Large intestine (tissue), 3 donors: Measurements from ENCODE around the gene LAPTM5. TPM values are rescaled to one million over a fixed set of nuclear protein-coding genes. Genes with fewer than 3 reads are reported as not detected.

Source experiments
- DNase-seq, 2 donors: peaks; one replicate each; pipeline versions ENCODE4 v3.0.0 to v3.0.0-alpha.2; 2013
- H3K27ac ChIP-seq: one replicate; pipeline ENCODE4 v1.5.1; 2013; ENCODE audit warnings: low read length
- H3K27me3 ChIP-seq: 2 replicates; pipeline ENCODE4 v1.6.1; 2013; ENCODE audit warnings: low read length; ENCODE audit not compliant: control insufficient read depth, insufficient read depth
- H3K36me3 ChIP-seq: 2 replicates; pipeline ENCODE4 v1.6.1; 2013; ENCODE audit warnings: low read length; ENCODE audit not compliant: control insufficient read depth, insufficient read depth
- H3K4me1 ChIP-seq: one replicate; pipeline ENCODE4 v1.6.1; 2013; ENCODE audit warnings: low read length; ENCODE audit not compliant: control insufficient read depth, insufficient read depth
- H3K4me3 ChIP-seq: one replicate; pipeline ENCODE4 v1.5.1; 2013; ENCODE audit warnings: low read length
- H3K9me3 ChIP-seq: one replicate; pipeline ENCODE4 v1.6.1; 2013; ENCODE audit warnings: mild to moderate bottlenecking, low read depth, low read length, moderate library complexity; ENCODE audit not compliant: control insufficient read depth
- WGBS: methylation state at CpG from one replicate; pipeline ENCODE4 v1.1.5; 2013; ENCODE audit warnings: low lambda C conversion rate; ENCODE audit not compliant: insufficient coverage; 5-methylcytosine and 5-hydroxymethylcytosine counted together
- polyA plus RNA-seq: library from polyadenylated mRNA; unstranded; fragments of 120-200 nt; gene quantifications from one replicate; pipeline ENCODE4 v1.2.1, GENCODE V29; 2013

LAPTM5 gene
- polyA plus RNA-seq, 1 donor, result 39.9 TPM

GRCh38 chr1:30748699-30749401 lies 8.7 kb downstream of the LAPTM5 start:
- DNase-seq, result peak in 1 of 2 donors; percentile 46
- Histone ChIP-seq H3K27ac (peak overlapping the region; percentile 57), H3K4me1 (peaks cover 68% of the 10 kb centered on the region), H3K4me3 (no peak overlapping the region), H3K36me3 (no peaks in the 10 kb centered on the region), H3K9me3 (no peaks in the 10 kb centered on the region), H3K27me3 (no peaks in the 10 kb centered on the region)
- WGBS, result no CpG with 5 or more reads among the region's 16 CpGs

- Histone ChIP-seq H3K4me1 (peaks cover 68% of the 10 kb centered on the region), H3K4me3 (no peak overlapping the region), H3K9me3 (no peaks in the 10 kb centered on the region), H3K27ac (peak overlapping the region; percentile 57), H3K27me3 (no peaks in the 10 kb centered on the region), H3K36me3 (no peaks in the 10 kb centered on the region)
- no CpG with 5 or more reads among the region's 9 CpGs for WGBS
- DNase-seq, result no peak
Observed at GRCh38 chr1:30748098-30748698, 9.4 kb downstream of the LAPTM5 start.

GRCh38 chr1:30747033-30748008 lies 10.3 kb downstream of the LAPTM5 start:
- no peak for DNase-seq
- no CpG with 5 or more reads among the region's 17 CpGs for WGBS
- H3K9me3 ChIP-seq, result no peaks in the 10 kb centered on the region
- H3K36me3 ChIP-seq, result no peaks in the 10 kb centered on the region
- no peaks in the 10 kb centered on the region for H3K27me3 ChIP-seq
- H3K4me3 ChIP-seq, result no peak overlapping the region
- H3K4me1 ChIP-seq, result peaks cover 66% of the 10 kb centered on the region
- peak overlapping the region; percentile 91 for H3K27ac ChIP-seq

GRCh38 chr1:30746212-30747032 lies 11.2 kb downstream of the LAPTM5 start:
- peak overlapping the region; percentile 91 for H3K27ac ChIP-seq
- DNase-seq, result peak in 1 of 2 donors; percentile 73
- H3K27me3 ChIP-seq, result no peaks in the 10 kb centered on the region
- no CpG with 5 or more reads among the region's 16 CpGs for WGBS
- no peak overlapping the region for H3K4me3 ChIP-seq
- H3K36me3 ChIP-seq, result no peaks in the 10 kb centered on the region
- peaks cover 66% of the 10 kb centered on the region for H3K4me1 ChIP-seq
- H3K9me3 ChIP-seq, result no peaks in the 10 kb centered on the region

- no CpG with 5 or more reads among the region's 4 CpGs for WGBS
- peaks cover 67% of the 10 kb centered on the region for H3K4me1 ChIP-seq
- no peak overlapping the region for H3K4me3 ChIP-seq
- DNase-seq, result no peak
- H3K27me3 ChIP-seq, result no peaks in the 10 kb centered on the region
- no peaks in the 10 kb centered on the region for H3K36me3 ChIP-seq
- H3K9me3 ChIP-seq, result no peaks in the 10 kb centered on the region
- H3K27ac ChIP-seq, result peak overlapping the region; percentile 91
Observed at GRCh38 chr1:30745834-30746208, 11.8 kb downstream of the LAPTM5 start.

- no peaks in the 10 kb centered on the region for H3K9me3 ChIP-seq
- H3K27me3 ChIP-seq, result no peaks in the 10 kb centered on the region
- peak; percentile 88 to 93 for DNase-seq
- H3K4me1 ChIP-seq, result peaks cover 67% of the 10 kb centered on the region
- H3K4me3 ChIP-seq, result no peak overlapping the region
- no peaks in the 10 kb centered on the region for H3K36me3 ChIP-seq
- WGBS, result no CpG with 5 or more reads among the region's 14 CpGs
- peak overlapping the region; percentile 91 for H3K27ac ChIP-seq
Observed at GRCh38 chr1:30745156-30745833, 12.3 kb downstream of the LAPTM5 start.

- H3K9me3 ChIP-seq, result peaks cover 5% of the 10 kb centered on the region
- no peak for DNase-seq
- H3K4me3 ChIP-seq, result no peak overlapping the region
- no peaks in the 10 kb centered on the region for H3K27me3 ChIP-seq
- H3K36me3 ChIP-seq, result no peaks in the 10 kb centered on the region
- peak overlapping the region; percentile 91 for H3K27ac ChIP-seq
- H3K4me1 ChIP-seq, result peaks cover 71% of the 10 kb centered on the region
- WGBS, result no CpG with 5 or more reads among the region's 7 CpGs
Observed at GRCh38 chr1:30744060-30744756, 13.4 kb downstream of the LAPTM5 start.

- H3K27ac ChIP-seq, result peak overlapping the region; percentile 91
- H3K27me3 ChIP-seq, result no peaks in the 10 kb centered on the region
- DNase-seq, result no peak
- peaks cover 5% of the 10 kb centered on the region for H3K9me3 ChIP-seq
- WGBS, result no CpG with 5 or more reads among the region's 4 CpGs
- H3K36me3 ChIP-seq, result no peaks in the 10 kb centered on the region
- H3K4me1 ChIP-seq, result peaks cover 71% of the 10 kb centered on the region
- H3K4me3 ChIP-seq, result no peak overlapping the region
Observed at GRCh38 chr1:30743584-30744059, 14.0 kb downstream of the LAPTM5 start.

- Histone ChIP-seq H3K36me3 (no peaks in the 10 kb centered on the region), H3K4me1 (peaks cover 67% of the 10 kb centered on the region), H3K4me3 (no peak overlapping the region), H3K9me3 (peaks cover 5% of the 10 kb centered on the region), H3K27me3 (no peaks in the 10 kb centered on the region), H3K27ac (no peak overlapping the region)
- WGBS, result 92% methylated on average over 2 of the region's 3 CpGs
- no peak for DNase-seq
Observed at GRCh38 chr1:30742963-30743559, 14.5 kb downstream of the LAPTM5 start.
